GM20000 (cell line): ENCODE data around the gene CFAP97D2.

Source experiments
- DNase-seq: peaks from one replicate; pipeline ENCODE4 v3.0.0; 2012; ENCODE audit warnings: low spot score
- CTCF ChIP-seq: IDR thresholded peaks from 2 replicates; pipeline ENCODE4 v1.5.1; 2012; ENCODE audit warnings: mild to moderate bottlenecking, control low read depth; ENCODE audit errors: extremely low read depth, missing control alignments

CFAP97D2 gene

GRCh38 chr13:114269281-114269770, 90.3 kb downstream of the CFAP97D2 start:
- TF ChIP-seq CTCF: no peak
- DNase-seq: no peak
